ENCODE results near the gene IFRD1.

The IFRD1 gene

DNA sequence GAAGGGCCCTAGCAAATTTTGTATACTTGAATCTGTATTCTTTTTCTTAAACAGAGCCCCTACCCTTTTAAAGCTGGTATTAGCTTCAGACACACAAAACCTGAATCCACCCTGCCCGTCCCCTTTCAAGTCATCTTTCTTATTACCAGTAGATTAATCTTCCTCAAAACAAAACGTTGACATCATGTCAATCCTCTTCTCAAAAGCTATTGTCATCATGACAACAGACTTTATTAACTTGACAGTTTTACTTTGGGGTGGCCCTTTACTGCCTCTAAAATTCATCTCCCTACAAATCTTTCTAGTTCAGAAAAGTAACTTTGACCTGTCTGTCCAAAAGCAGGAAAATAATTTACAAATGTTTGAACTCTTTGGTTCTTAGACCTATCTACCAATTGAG is 21.5 kb upstream of the IFRD1 start:
- H3K27ac ChIP-seq = no peak overlapping the region
- TF ChIP-seq, protein P1, sequence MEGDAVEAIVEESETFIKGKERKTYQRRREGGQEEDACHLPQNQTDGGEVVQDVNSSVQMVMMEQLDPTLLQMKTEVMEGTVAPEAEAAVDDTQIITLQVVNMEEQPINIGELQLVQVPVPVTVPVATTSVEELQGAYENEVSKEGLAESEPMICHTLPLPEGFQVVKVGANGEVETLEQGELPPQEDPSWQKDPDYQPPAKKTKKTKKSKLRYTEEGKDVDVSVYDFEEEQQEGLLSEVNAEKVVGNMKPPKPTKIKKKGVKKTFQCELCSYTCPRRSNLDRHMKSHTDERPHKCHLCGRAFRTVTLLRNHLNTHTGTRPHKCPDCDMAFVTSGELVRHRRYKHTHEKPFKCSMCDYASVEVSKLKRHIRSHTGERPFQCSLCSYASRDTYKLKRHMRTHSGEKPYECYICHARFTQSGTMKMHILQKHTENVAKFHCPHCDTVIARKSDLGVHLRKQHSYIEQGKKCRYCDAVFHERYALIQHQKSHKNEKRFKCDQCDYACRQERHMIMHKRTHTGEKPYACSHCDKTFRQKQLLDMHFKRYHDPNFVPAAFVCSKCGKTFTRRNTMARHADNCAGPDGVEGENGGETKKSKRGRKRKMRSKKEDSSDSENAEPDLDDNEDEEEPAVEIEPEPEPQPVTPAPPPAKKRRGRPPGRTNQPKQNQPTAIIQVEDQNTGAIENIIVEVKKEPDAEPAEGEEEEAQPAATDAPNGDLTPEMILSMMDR (conservative IDR thresholded peaks at IDR 0.05) = no peak

DNA sequence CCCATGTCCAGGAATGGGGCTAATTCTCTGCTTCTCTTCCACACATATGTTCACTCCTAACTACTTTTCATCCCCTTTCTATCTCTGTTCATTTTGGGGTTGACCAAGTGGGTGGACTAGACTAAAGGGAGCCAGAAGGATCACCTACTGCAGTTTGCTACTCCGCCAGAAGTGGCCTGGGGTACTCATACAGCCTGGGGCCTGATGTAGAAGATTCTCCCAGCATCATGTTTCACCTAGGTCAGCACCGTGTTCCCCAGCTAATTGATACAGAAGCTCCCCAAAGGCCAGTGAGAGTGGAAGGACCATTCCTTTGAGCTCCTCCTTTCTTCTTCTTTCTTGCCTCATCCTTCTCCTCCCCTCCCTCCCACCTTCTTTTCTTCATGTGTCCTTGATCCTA is 19.6 kb upstream of the IFRD1 start:
- no peak overlapping the region for H3K27ac ChIP-seq
- TF ChIP-seq, protein P1 (conservative IDR thresholded peaks at IDR 0.05) = no peak

DNA sequence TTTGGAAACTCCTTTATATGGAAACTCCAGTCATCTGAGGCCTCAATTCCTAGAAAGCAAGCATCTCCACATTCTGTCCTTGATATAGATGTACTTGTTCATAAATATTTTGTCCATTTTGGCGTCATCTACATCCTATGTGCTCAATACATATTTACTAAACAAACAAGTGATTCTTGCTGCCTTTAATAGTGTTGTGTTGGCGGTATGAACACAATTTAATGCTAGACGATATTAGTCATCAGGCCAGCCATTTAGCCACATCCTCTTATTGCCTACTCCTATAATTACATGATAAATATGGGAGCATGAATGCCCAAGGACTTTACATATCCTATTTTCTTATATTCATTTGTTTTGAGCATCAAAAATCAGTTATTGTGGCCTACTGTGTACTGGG is 18.5 kb upstream of the IFRD1 start:
- TF ChIP-seq, protein P1 (conservative IDR thresholded peaks at IDR 0.05) = no peak
- no peak overlapping the region for H3K27ac ChIP-seq

DNA sequence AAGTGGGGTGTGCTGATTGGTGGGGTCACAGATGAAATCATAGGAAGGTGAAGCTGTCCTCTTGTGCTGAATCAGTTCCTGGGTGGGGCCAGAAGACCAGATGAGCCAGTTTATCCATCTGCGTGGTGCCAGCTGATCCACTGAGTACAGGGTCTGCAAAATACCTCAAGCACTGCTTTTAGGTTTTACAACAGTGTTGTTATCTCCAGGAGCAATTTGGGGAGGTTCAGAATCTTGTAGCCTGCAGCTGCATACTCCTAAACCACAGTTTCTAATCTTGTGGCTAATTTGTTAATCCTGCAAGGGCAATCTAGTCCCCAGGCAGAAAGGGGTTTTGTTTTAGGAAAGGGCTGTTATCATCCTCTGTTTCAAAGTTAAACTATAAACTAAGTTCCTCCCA is 17.0 kb upstream of the IFRD1 start:
- TF ChIP-seq, protein P1 (conservative IDR thresholded peaks at IDR 0.05) = no peak
- no peak overlapping the region for H3K27ac ChIP-seq

DNA sequence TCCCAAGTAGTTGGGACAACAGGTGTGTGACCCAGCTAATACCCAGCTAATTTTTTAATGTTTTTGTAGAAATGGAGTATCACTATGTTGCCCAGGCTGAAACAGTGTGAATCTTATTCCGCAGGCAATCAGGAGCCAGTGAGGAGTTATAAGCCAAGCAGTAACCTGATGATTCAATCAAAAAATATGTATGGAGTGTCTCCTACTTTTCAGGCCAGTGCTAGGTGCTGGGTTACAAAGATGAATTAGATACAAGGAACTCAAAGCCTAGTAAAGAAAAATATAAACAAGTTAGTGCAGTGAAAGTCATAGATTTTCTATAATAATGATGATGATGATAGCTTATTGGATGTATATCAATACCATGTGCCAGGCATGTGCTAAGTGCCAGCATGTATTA is 13.2 kb upstream of the IFRD1 start:
- TF ChIP-seq, protein P1 (conservative IDR thresholded peaks at IDR 0.05) = no peak
- peak overlapping the region; percentile 67 for H3K27ac ChIP-seq

DNA sequence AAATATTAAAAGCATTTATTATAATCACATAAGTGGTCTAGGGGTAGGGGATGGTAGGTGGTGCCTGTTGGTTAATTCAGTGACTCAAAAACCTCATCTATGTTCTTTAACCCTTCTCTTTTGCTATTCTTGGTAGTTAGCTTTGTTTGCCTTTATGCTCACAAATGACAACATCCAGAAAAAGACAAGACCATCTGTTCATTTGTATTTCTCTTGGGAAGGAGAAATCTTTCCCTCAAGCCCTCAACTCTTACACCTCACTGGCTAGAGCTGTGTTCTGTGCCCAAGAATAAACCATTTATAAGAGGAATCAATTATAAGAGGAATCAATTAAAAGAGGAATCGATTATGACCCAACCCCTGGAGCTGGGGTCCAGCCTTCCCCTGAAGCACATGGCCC is 10.8 kb upstream of the IFRD1 start:
- TF ChIP-seq, protein P1 (conservative IDR thresholded peaks at IDR 0.05) = no peak
- no peak overlapping the region for H3K27ac ChIP-seq

DNA sequence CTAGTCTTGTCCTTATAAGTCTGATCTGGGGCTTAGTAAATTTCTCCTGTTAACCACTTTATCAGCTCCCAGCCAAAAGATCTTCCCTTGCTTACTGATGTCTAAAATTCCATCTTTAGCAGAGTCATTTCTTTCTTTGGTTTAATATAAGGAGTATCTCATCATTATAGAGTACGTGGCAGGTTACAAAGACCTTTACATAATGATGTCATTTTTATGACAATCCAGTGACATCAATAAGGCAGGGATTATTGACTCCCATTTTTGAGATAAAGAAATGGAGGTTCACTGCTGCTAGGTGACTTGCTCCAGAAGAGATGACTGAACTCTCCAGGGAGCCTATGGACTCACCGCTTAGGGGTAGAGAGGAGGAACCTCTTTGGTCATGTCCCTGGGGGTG is 8.1 kb upstream of the IFRD1 start:
- TF ChIP-seq, protein P1 (conservative IDR thresholded peaks at IDR 0.05) = no peak

DNA sequence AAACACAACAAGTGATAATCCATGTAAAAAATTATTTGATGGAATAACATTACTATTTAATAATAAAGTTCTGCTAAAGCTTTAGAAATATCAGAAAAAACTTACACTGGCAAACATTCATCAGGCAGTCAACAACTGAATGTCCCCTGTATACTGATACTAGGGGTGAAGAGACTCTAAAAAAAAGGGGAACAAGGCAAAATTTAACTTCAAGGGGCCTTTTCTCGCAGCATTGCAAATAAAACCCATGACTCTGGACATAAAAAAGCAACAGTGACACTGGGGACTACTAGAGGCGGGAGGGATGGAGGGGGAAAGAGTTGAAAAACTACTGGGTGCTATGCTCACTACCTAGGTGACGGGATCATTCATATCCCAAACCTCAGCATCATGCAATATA is 5.8 kb upstream of the IFRD1 start:
- TF ChIP-seq, protein P1 (conservative IDR thresholded peaks at IDR 0.05) = no peak
- no peak overlapping the region for H3K27ac ChIP-seq

More for the DNA sequence above, 8.1 kb upstream of the IFRD1 start:
- no peak overlapping the region for H3K27ac ChIP-seq

Data from VCaP (cell line).